ENCODE results near the gene ZNF274. TPM values are rescaled to one million over a fixed set of nuclear protein-coding genes. Genes with fewer than 3 reads are reported as not detected.
A peak's percentile ranks its signal among the peaks of the same experiment; 100 is the strongest.

The ZNF274 gene
- total RNA-seq, 1 donor from 2014 or later: 11.0 TPM

GRCh38 chr19:58204566-58204965, 21.7 kb downstream of the ZNF274 start:
- no peaks in the 10 kb centered on the region for H3K4me1 ChIP-seq (ENCODE audit: control insufficient read depth in 3 of 3, insufficient read depth in 3 of 3, low read length in 3 of 3)
- H3K9me3 ChIP-seq (ENCODE audit: control insufficient read depth in 3 of 3, low read length in 3 of 3): peaks cover 69 to 90% (median 84%) of the 10 kb centered on the region in 3 donors
- no peaks in the 10 kb centered on the region for H3K27me3 ChIP-seq (ENCODE audit: control insufficient read depth in 3 of 3, insufficient read depth in 3 of 3, low read length in 3 of 3)
- H3K4me3 ChIP-seq (ENCODE audit: low read length in 3 of 3): no peak overlapping the region
- H3K36me3 ChIP-seq (ENCODE audit: control insufficient read depth in 3 of 3, insufficient read depth in 3 of 3, low read length in 3 of 3): peaks cover 68 to 77% (median 75%) of the 10 kb centered on the region in 3 donors
- no peak overlapping the region for H3K9ac ChIP-seq (ENCODE audit: low read depth in 1 of 3, low read length in 3 of 3)
- H3K27ac ChIP-seq (ENCODE audit: low read depth, low read length): no peak overlapping the region

- Histone ChIP-seq H3K27ac (ENCODE audit: low read depth, low read length) (no peak overlapping the region), H3K4me3 (ENCODE audit: low read length in 3 of 3) (peak overlapping the region; percentile 33 to 46 (median 45)), H3K36me3 (ENCODE audit: control insufficient read depth in 3 of 3, insufficient read depth in 3 of 3, low read length in 3 of 3) (peaks cover 85 to 95% (median 87%) of the 10 kb centered on the region in 3 donors), H3K9me3 (ENCODE audit: control insufficient read depth in 3 of 3, low read length in 3 of 3) (peaks cover 82 to 92% (median 86%) of the 10 kb centered on the region in 3 donors), H3K27me3 (ENCODE audit: control insufficient read depth in 3 of 3, insufficient read depth in 3 of 3, low read length in 3 of 3) (no peaks in the 10 kb centered on the region), H3K9ac (ENCODE audit: low read depth in 1 of 3, low read length in 3 of 3) (no peak overlapping the region), H3K4me1 (ENCODE audit: control insufficient read depth in 3 of 3, insufficient read depth in 3 of 3, low read length in 3 of 3) (no peaks in the 10 kb centered on the region)
Measured at GRCh38 chr19:58209577-58209976, 26.7 kb downstream of the ZNF274 start.

- peaks cover 71 to 88% (median 82%) of the 10 kb centered on the region in 3 donors for H3K9me3 ChIP-seq (ENCODE audit: control insufficient read depth in 3 of 3, low read length in 3 of 3)
- H3K27me3 ChIP-seq (ENCODE audit: control insufficient read depth in 3 of 3, insufficient read depth in 3 of 3, low read length in 3 of 3): no peaks in the 10 kb centered on the region
- peaks cover 62 to 67% (median 65%) of the 10 kb centered on the region in 3 donors for H3K36me3 ChIP-seq (ENCODE audit: control insufficient read depth in 3 of 3, insufficient read depth in 3 of 3, low read length in 3 of 3)
- no peak overlapping the region for H3K27ac ChIP-seq (ENCODE audit: low read depth, low read length)
- H3K9ac ChIP-seq (ENCODE audit: low read depth in 1 of 3, low read length in 3 of 3): no peak overlapping the region
- H3K4me1 ChIP-seq (ENCODE audit: control insufficient read depth in 3 of 3, insufficient read depth in 3 of 3, low read length in 3 of 3): no peaks in the 10 kb centered on the region
- peak overlapping the region in 2 of 3 donors; percentile 23 to 57 for H3K4me3 ChIP-seq (ENCODE audit: low read length in 3 of 3)
Measured at GRCh38 chr19:58212336-58213074, 29.6 kb downstream of the ZNF274 start.

- Histone ChIP-seq H3K36me3 (ENCODE audit: control insufficient read depth in 3 of 3, insufficient read depth in 3 of 3, low read length in 3 of 3) (peaks cover 57 to 62% (median 60%) of the 10 kb centered on the region in 3 donors), H3K9ac (ENCODE audit: low read depth in 1 of 3, low read length in 3 of 3) (no peak overlapping the region), H3K4me1 (ENCODE audit: control insufficient read depth in 3 of 3, insufficient read depth in 3 of 3, low read length in 3 of 3) (no peaks in the 10 kb centered on the region), H3K27ac (ENCODE audit: low read depth, low read length) (no peak overlapping the region), H3K4me3 (ENCODE audit: low read length in 3 of 3) (peak overlapping the region in 2 of 3 donors; percentile 23 to 57), H3K9me3 (ENCODE audit: control insufficient read depth in 3 of 3, low read length in 3 of 3) (peaks cover 66 to 86% (median 78%) of the 10 kb centered on the region in 3 donors), H3K27me3 (ENCODE audit: control insufficient read depth in 3 of 3, insufficient read depth in 3 of 3, low read length in 3 of 3) (no peaks in the 10 kb centered on the region)
Measured at GRCh38 chr19:58213075-58213369, 30.2 kb downstream of the ZNF274 start.

- Histone ChIP-seq H3K36me3 (ENCODE audit: control insufficient read depth in 3 of 3, insufficient read depth in 3 of 3, low read length in 3 of 3) (peaks cover 18 to 21% (median 20%) of the 10 kb centered on the region in 3 donors), H3K4me1 (ENCODE audit: control insufficient read depth in 3 of 3, insufficient read depth in 3 of 3, low read length in 3 of 3) (no peaks in the 10 kb centered on the region), H3K27me3 (ENCODE audit: control insufficient read depth in 3 of 3, insufficient read depth in 3 of 3, low read length in 3 of 3) (no peaks in the 10 kb centered on the region), H3K27ac (ENCODE audit: low read depth, low read length) (no peak overlapping the region), H3K9ac (ENCODE audit: low read depth in 1 of 3, low read length in 3 of 3) (no peak overlapping the region), H3K4me3 (ENCODE audit: low read length in 3 of 3) (peak overlapping the region in 1 of 3 donors; percentile 13), H3K9me3 (ENCODE audit: control insufficient read depth in 3 of 3, low read length in 3 of 3) (peaks cover 39 to 55% (median 43%) of the 10 kb centered on the region in 3 donors)
Measured at GRCh38 chr19:58217069-58217481, 34.2 kb downstream of the ZNF274 start.

- H3K9me3 ChIP-seq (ENCODE audit: control insufficient read depth in 3 of 3, low read length in 3 of 3): peaks cover 32 to 47% (median 36%) of the 10 kb centered on the region in 3 donors
Measured at GRCh38 chr19:58217607-58218391, 34.9 kb downstream of the ZNF274 start.

GRCh38 chr19:58218899-58219298, 36.0 kb downstream of the ZNF274 start:
- H3K9me3 ChIP-seq (ENCODE audit: control insufficient read depth in 3 of 3, low read length in 3 of 3): peaks cover 23 to 40% (median 28%) of the 10 kb centered on the region in 3 donors
- no peaks in the 10 kb centered on the region for H3K27me3 ChIP-seq (ENCODE audit: control insufficient read depth in 3 of 3, insufficient read depth in 3 of 3, low read length in 3 of 3)
- H3K4me1 ChIP-seq (ENCODE audit: control insufficient read depth in 3 of 3, insufficient read depth in 3 of 3, low read length in 3 of 3): no peaks in the 10 kb centered on the region
- H3K4me3 ChIP-seq (ENCODE audit: low read length in 3 of 3): no peak overlapping the region
- H3K36me3 ChIP-seq (ENCODE audit: control insufficient read depth in 3 of 3, insufficient read depth in 3 of 3, low read length in 3 of 3): peaks cover under 1 to 4% (median 3%) of the 10 kb centered on the region in 3 donors
- no peak overlapping the region for H3K9ac ChIP-seq (ENCODE audit: low read depth in 1 of 3, low read length in 3 of 3)
- no peak overlapping the region for H3K27ac ChIP-seq (ENCODE audit: low read depth, low read length)

More at GRCh38 chr19:58217607-58218391, 34.9 kb downstream of the ZNF274 start:
- Histone ChIP-seq H3K4me3 (ENCODE audit: low read length in 3 of 3) (no peak overlapping the region), H3K9ac (ENCODE audit: low read depth in 1 of 3, low read length in 3 of 3) (no peak overlapping the region), H3K36me3 (ENCODE audit: control insufficient read depth in 3 of 3, insufficient read depth in 3 of 3, low read length in 3 of 3) (peaks cover 11 to 14% (median 12%) of the 10 kb centered on the region in 3 donors), H3K27ac (ENCODE audit: low read depth, low read length) (no peak overlapping the region), H3K27me3 (ENCODE audit: control insufficient read depth in 3 of 3, insufficient read depth in 3 of 3, low read length in 3 of 3) (no peaks in the 10 kb centered on the region), H3K4me1 (ENCODE audit: control insufficient read depth in 3 of 3, insufficient read depth in 3 of 3, low read length in 3 of 3) (no peaks in the 10 kb centered on the region)

GRCh38 chr19:58227964-58228584, 45.2 kb downstream of the ZNF274 start:
- Histone ChIP-seq H3K9ac (ENCODE audit: low read depth in 1 of 3, low read length in 3 of 3) (peak overlapping the region; percentile 50 to 80 (median 71)), H3K27me3 (ENCODE audit: control insufficient read depth in 3 of 3, insufficient read depth in 3 of 3, low read length in 3 of 3) (no peaks in the 10 kb centered on the region), H3K9me3 (ENCODE audit: control insufficient read depth in 3 of 3, low read length in 3 of 3) (peaks cover 9 to 27% (median 19%) of the 10 kb centered on the region in 3 donors), H3K4me1 (ENCODE audit: control insufficient read depth in 3 of 3, insufficient read depth in 3 of 3, low read length in 3 of 3) (peaks cover 8 to 17% (median 9%) of the 10 kb centered on the region in 3 donors), H3K27ac (ENCODE audit: low read depth, low read length) (peak overlapping the region; percentile 56), H3K36me3 (ENCODE audit: control insufficient read depth in 3 of 3, insufficient read depth in 3 of 3, low read length in 3 of 3) (peaks cover 29 to 34% (median 30%) of the 10 kb centered on the region in 3 donors), H3K4me3 (ENCODE audit: low read length in 3 of 3) (peak overlapping the region; percentile 80 to 89 (median 81))

GRCh38 chr19:58228585-58229254, 45.9 kb downstream of the ZNF274 start, which contains the start of gene ZNF544:
ZNF544 (plus strand) TSS chr19:58228914; CDS start chr19:58244024, 15,110 bp downstream.
- Histone ChIP-seq H3K4me1 (ENCODE audit: control insufficient read depth in 3 of 3, insufficient read depth in 3 of 3, low read length in 3 of 3) (peaks cover 8 to 17% (median 9%) of the 10 kb centered on the region in 3 donors), H3K9me3 (ENCODE audit: control insufficient read depth in 3 of 3, low read length in 3 of 3) (peaks cover 9 to 28% (median 21%) of the 10 kb centered on the region in 3 donors), H3K27ac (ENCODE audit: low read depth, low read length) (peak within 1 kb of the TSS; percentile 56)

More at GRCh38 chr19:58228585-58229254, 45.9 kb downstream of the ZNF274 start, which contains the start of gene ZNF544:
- H3K9ac ChIP-seq (ENCODE audit: low read depth in 1 of 3, low read length in 3 of 3): peak within 1 kb of the TSS; percentile 50 to 80 (median 71)
- H3K27me3 ChIP-seq (ENCODE audit: control insufficient read depth in 3 of 3, insufficient read depth in 3 of 3, low read length in 3 of 3): no peaks in the 10 kb centered on the region
- peaks cover 30 to 38% (median 34%) of the 10 kb centered on the region in 3 donors for H3K36me3 ChIP-seq (ENCODE audit: control insufficient read depth in 3 of 3, insufficient read depth in 3 of 3, low read length in 3 of 3)
- peak within 1 kb of the TSS; percentile 80 to 89 (median 81) for H3K4me3 ChIP-seq (ENCODE audit: low read length in 3 of 3)

Data from skeletal muscle tissue (tissue), 4 donors.